MCF 10A (cell line): ENCODE results near the gene C1QA. TPM values are rescaled to one million over a fixed set of nuclear protein-coding genes. Genes with fewer than 3 reads are reported as not detected.
A peak's percentile ranks its signal among the peaks of the same experiment; 100 is the strongest.

Experiments used
- BruUV-seq: library from RNA; stranded (reverse); fragments of 400-500 nt; replicated peaks from 2 replicates; lab custom pipeline; 2021; lab: Mats Ljungman, UMichigan
- CTCF ChIA-PET: fragments of 300-600 bp; sonication (Branson Sonifier 250); formaldehyde crosslinking; extraction: SDS; loops from one replicate; lab custom pipeline; 2021; ENCODE audit warnings: antibody characterized with exemption, inconsistent platforms; lab: Yijun Ruan, JAX
- POLR2A ChIA-PET: fragments of 300-600, 350-650 bp; sonication (Branson Sonifier 250); formaldehyde crosslinking; extraction: SDS; loops from one replicate; lab custom pipeline; 2020; ENCODE audit warnings: antibody characterized with exemption, inconsistent platforms; lab: Yijun Ruan, JAX
- DNase-seq: peaks from one replicate; pipeline ENCODE4 v3.0.0-alpha.2; 2018; ENCODE audit not compliant: unreplicated experiment
- H3K27ac Mint-ChIP-seq: one replicate; pipeline ENCODE4 v1.8.0; 2022; ENCODE audit warnings: mild to moderate bottlenecking, low read depth, mixed read lengths; ENCODE audit not compliant: unreplicated experiment
- H3K27me3 Mint-ChIP-seq: one replicate; pipeline ENCODE4 v1.8.0; 2022; ENCODE audit warnings: mixed read lengths; ENCODE audit not compliant: insufficient read depth, unreplicated experiment
- H3K36me3 Mint-ChIP-seq: one replicate; pipeline ENCODE4 v1.8.0; 2022; ENCODE audit warnings: mild to moderate bottlenecking, moderate library complexity, mixed read lengths; ENCODE audit not compliant: insufficient read depth, unreplicated experiment
- H3K4me1 Mint-ChIP-seq: one replicate; pipeline ENCODE4 v1.8.0; 2022; ENCODE audit warnings: mixed read lengths; ENCODE audit not compliant: insufficient read depth, unreplicated experiment
- H3K4me3 Mint-ChIP-seq: one replicate; pipeline ENCODE4 v1.8.0; 2022; ENCODE audit warnings: mild to moderate bottlenecking, moderate library complexity, mixed read lengths; ENCODE audit not compliant: unreplicated experiment
- H3K9me3 Mint-ChIP-seq: one replicate; pipeline ENCODE4 v1.8.0; 2022; ENCODE audit warnings: mixed read lengths; ENCODE audit not compliant: unreplicated experiment
- CTCF ChIP-seq: fragments of 200-600 bp; IDR thresholded peaks from one replicate; pipeline ENCODE4 v1.8.0; 2022; ENCODE audit warnings: antibody characterized with exemption, mild to moderate bottlenecking; ENCODE audit not compliant: unreplicated experiment
- intact Hi-C: fragments of 100-400 bp; cut with micrococcal nuclease; formaldehyde crosslinking; loops from 2 replicates; pipeline ENCODE4 v1.14.1; 2022
- total RNA-seq: library from RNA; stranded (reverse); gene quantifications from 2 replicates; pipeline ENCODE4 v1.2.3, GENCODE V29; 2022

C1QA gene
- total RNA-seq, 1 experiment from 2014 or later: not detected

DNA sequence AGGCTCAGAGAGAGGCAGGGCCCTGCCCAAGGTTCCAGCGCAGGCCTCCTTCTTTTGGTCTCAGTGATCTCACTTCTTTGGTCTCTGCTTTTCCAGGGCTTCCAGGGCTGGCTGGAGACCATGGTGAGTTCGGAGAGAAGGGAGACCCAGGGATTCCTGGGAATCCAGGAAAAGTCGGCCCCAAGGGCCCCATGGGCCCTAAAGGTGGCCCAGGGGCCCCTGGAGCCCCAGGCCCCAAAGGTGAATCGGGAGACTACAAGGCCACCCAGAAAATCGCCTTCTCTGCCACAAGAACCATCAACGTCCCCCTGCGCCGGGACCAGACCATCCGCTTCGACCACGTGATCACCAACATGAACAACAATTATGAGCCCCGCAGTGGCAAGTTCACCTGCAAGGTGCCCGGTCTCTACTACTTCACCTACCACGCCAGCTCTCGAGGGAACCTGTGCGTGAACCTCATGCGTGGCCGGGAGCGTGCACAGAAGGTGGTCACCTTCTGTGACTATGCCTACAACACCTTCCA lies 24.4 kb downstream of the C1QA start:
- CTCF ChIA-PET: no interaction called here
- BruUV-seq: no TSS peak
- no peak overlapping the region for H3K27ac Mint-ChIP-seq
- peaks cover 8% of the 10 kb centered on the region for H3K9me3 Mint-ChIP-seq
- POLR2A ChIA-PET: no interaction called here
- TF ChIP-seq CTCF: no peak
- intact Hi-C loops: no loop called here
- DNase-seq: no peak
- H3K27me3 Mint-ChIP-seq: peaks cover 82% of the 10 kb centered on the region
- H3K4me3 Mint-ChIP-seq: no peak overlapping the region
- peaks cover 6% of the 10 kb centered on the region for H3K36me3 Mint-ChIP-seq
- H3K4me1 Mint-ChIP-seq: no peaks in the 10 kb centered on the region

DNA sequence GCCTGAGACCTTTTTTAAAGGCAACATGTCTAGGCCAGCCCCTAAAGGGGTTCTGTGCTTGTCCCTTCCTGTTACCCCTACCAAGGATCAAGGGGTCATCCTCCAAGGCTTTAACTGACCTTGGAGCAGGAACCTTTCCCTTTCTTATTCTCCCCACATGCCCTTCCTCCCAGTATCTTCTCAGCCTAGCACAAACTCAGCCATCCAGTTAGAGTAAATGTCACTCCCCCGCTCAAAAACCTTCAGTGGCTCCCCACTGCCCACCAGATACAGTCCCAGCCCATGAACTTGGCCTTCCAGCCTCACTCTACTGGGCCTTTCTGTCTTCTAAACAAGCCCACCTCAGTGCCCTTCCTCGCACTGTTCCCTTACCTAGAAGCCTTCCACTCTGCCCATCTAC lies 25.5 kb downstream of the C1QA start:
- CTCF ChIA-PET: interaction anchor here (0.5 kb wide), 1 partner anchor 21 kb away, joined by 3 read pairs; no protein-coding TSS in a partner anchor
- no peak for TF ChIP-seq CTCF
- intact Hi-C loops: no loop called here
- Mint-ChIP-seq H3K4me1 (no peaks in the 10 kb centered on the region), H3K4me3 (no peak overlapping the region), H3K27ac (no peak overlapping the region), H3K36me3 (peaks cover 6% of the 10 kb centered on the region), H3K9me3 (peaks cover 8% of the 10 kb centered on the region), H3K27me3 (peaks cover 74% of the 10 kb centered on the region)
- no TSS peak for BruUV-seq
- DNase-seq: no peak
- POLR2A ChIA-PET: no interaction called here

- peak; percentile 29 for DNase-seq
- no peak overlapping the region for H3K27ac Mint-ChIP-seq
- peaks cover 6% of the 10 kb centered on the region for H3K36me3 Mint-ChIP-seq
- intact Hi-C loops: no loop called here
- peaks cover 8% of the 10 kb centered on the region for H3K9me3 Mint-ChIP-seq
- no peak overlapping the region for H3K4me3 Mint-ChIP-seq
- BruUV-seq: no TSS peak
- peaks cover 74% of the 10 kb centered on the region for H3K27me3 Mint-ChIP-seq
- no peak for TF ChIP-seq CTCF
- no peaks in the 10 kb centered on the region for H3K4me1 Mint-ChIP-seq
- ChIA-PET POLR2A (no interaction called here), CTCF (no interaction called here)
Observed at GRCh38 chr1:22662318-22662717, 25.9 kb downstream of the C1QA start.

DNA sequence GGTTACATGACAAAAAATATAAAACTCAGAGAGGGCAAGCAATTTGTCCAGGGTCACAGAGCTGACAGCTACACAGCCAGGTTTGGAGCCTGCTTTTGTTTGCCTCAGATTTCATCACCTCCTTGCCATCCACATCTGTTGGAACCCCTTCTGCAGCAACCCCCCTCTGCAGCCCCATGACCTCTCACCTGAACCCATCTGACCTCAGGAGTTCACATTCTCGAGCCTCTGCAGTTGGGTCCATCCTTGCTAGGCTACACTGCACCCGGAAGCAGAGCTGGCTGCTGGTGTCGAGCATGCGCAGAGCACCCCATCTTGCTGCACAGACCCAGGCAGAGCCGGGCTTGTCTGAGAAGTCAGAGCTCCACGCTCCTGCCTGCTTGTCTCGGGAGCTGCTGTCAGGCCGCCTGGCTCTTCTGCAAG lies 26.6 kb downstream of the C1QA start:
- no peak for TF ChIP-seq CTCF
- ChIA-PET CTCF (interaction anchor here (0.7 kb wide), 1 partner anchor 42 kb away, joined by 3 read pairs; no protein-coding TSS in a partner anchor), POLR2A (no interaction called here)
- intact Hi-C loops: no loop called here
- H3K27me3 Mint-ChIP-seq: peaks cover 74% of the 10 kb centered on the region
- H3K9me3 Mint-ChIP-seq: peaks cover 8% of the 10 kb centered on the region
- H3K4me3 Mint-ChIP-seq: no peak overlapping the region
- no peaks in the 10 kb centered on the region for H3K4me1 Mint-ChIP-seq
- BruUV-seq: no TSS peak
- no peak overlapping the region for H3K27ac Mint-ChIP-seq
- H3K36me3 Mint-ChIP-seq: peaks cover 6% of the 10 kb centered on the region
- no peak for DNase-seq
